ENCODE results near the gene NQO2.

Gene NQO2

DNA sequence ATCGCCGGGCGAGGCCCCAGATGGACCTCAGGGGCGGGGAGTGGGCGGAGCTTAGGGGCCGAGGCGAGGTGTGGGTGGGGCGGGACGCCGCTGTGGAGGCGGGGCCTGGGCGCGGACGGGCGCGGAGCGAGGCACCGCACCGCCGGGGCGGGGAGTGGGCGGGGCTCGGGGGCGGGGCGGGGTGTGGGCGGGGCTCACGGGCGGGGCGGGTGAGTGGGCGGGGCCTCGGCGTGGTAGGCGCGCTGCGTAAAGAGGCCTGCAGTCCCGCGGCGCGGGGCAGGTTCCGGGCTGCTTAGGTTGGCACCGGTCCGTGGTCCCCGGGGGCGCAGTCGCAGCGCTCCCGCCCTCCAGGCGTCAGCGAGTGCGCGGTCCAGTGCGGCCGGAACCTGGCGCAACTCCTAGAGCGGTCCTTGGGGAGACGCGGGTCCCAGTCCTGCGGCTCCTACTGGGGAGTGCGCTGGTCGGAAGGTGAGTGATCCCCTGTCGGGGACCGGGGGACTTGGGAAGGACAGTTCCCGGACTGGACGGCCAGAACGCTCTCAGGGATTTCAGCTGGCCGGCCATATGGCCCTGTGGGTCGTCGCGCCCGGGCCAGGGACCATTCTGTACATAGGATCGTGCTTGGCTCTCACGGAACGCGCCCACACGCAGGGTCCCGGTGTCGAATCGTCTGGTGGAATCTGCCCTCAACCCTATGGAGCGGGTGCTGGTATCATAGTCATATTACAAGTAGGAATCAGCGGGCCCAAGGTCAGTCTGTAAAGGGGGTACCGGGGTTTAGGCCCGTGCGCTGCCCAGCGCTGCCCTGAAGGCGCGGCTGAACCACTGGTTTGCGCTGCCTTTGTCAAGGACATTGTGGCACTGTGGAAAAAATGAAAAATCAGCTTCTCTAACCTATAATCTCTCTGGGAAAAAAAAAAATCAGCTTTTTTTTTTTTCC, at the start of gene NQO2:
TSS of gene NQO2 (plus strand) at position 277 of the 940 bp plus-strand sequence. CDS start 6,659 bp downstream, outside the sequence.
- peak; percentile 91 to 92 for DNase-seq

- DNase-seq = peak in 1 of 2 donors; percentile 6
Measured at GRCh38 chr6:2950713-2951112, 49.0 kb upstream of the NQO2 start.

- peak; percentile 13 to 63 for DNase-seq
Measured at GRCh38 chr6:2951728-2952127, 48.0 kb upstream of the NQO2 start.

DNA sequence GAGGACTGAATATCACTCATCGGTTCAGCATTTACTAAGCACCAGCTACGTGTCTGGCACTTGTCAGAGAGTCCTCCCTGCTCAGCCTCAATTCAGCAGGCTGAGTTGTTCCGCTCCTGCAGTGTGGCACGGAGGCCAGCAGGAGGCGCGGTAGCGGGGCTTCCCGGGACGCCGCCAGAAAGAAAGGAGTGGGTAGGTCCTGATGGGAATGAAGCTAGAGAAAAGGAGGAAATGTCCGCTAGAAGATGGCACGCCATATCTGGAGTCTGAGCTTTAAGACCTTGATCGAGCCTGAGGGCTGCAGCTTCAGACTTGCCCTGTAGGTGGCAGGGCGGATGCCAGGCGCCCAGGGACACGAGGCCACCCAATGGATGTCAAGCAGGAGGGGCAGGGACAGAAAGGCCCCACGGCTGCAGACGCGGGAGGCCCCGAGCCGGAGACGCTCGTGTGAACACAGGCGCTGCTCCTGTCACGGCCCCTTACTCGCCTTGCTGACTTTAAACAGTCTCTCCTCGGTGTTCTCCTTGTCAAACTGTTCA, 47.1 kb upstream of the NQO2 start:
- DNase-seq = peak; percentile 73

DNA sequence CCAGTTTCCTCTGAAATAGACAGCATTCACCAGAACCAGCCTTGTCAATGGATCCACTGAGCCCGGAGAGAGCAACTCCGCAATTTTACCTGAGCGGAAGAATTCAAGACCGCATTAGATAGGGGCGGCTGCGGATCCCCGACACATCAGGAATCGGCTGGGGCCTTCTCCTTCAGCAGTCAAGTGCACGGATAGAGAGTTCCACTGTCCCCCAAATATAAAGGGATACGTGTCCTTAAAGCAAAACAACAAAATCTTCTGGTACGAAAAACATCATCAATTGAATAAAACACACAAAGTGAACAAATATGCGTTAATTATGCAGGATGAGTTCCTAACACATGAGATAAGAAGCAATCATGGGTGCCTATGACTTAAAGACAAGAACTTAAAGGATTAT, 46.6 kb upstream of the NQO2 start:
- DNase-seq = no peak

DNA sequence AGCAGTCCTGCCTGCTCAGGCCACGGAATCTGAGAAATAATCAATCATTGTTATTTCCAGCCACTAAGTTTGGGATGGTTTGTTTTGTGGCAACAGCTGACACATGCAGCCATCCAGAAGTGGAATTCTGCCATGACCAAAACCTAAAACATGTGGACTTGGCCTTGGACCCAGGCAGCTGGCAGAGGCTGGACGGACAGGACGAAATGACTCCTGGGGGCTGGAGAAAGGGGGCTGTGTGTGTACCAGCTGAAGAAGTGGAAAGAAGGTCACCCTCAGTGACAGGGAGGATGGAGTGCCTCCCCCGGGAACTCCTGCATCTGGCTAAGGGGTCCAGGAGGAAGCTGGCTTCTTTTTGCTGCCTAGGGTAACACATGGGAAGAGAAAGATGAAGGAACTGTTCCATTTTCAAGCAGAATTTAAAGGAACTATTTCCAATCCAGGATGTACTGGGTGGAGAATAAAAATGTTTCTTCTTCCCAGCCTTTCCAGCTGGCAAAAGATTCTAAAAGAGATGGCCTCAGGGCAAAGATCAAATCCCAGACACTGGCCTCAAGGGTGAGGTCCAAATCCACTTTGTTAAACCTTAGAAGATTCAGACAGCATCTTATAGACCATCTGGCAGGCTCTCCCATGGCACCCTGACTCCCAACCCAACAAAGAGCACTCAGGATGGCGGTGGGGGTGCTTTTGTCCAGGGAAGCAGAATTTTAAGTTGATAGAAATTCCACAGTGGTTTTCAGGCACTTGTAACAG, 42.6 kb upstream of the NQO2 start:
- no peak for DNase-seq

DNA sequence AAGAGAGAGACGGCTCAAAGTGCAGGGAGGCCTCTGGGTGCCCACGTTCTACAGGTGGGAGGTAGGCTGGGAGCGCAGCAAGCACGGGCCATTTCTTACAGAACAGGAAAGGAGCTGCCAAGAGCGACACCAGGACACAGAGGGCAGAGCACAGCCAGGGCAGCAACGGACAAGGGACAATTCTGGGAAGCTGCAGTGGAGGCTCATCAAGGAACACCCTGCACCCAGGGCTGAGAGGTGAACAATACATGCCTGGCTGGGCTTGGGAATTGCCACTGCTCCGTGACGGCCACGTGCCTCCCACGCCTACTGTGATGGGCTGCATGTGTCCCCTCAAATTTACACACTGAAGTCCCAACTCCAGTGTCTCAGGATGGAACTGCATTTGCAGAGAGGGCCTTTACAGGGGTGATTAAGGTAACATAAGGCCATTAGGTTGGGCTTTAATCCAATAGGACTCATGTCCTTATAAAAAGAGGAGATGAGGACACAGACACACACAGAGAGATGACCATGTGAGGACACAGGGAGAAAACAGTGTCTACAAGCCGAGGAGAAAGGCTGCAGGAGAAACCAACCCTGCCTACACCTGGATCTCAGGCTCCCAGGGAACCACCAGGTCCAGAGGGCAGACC, 41.9 kb upstream of the NQO2 start:
- DNase-seq = no peak

GRCh38 chr6:2958331-2958711, 41.4 kb upstream of the NQO2 start:
- DNase-seq = peak in 1 of 2 donors; percentile 36

GRCh38 chr6:2958776-2959175, 40.9 kb upstream of the NQO2 start:
- no peak for DNase-seq

DNA sequence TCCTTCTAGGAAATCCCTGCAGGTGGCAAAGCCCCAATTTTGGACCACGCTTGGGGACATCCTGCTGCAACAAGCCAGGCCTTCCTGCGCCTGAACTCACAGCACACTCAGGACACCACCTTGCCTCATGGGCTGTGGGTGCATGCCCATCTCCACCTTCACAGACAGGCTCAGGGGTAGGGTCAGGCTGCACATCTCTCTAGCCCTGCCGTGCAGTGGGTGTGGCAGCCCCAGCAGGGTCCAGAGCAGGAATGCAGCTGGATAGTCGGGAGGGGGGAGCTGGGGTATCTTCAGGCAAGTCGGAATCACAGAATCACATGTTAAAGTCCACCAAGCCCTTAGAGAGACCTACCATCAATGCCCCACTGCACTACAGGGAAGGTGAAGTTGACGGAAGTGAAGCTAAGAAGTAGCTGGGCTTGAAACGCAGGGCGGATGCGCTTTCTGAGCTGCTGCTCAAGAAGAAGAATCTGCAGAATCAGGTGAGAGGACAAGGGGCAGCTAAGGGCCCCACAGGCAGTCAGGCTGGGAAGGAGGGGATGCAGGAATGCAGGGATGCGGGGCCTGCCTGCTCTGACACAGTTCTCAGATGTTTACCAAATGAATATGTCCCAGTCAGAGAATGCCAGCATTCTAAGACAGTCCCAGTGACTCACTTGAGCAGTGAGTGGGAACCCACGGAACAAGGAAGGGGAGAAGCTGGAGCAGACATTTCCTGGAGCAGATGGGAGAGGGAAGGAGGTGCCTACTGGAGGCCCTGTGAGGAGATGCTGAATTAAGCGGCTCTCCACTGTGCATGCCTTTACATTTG, 39.6 kb upstream of the NQO2 start:
- no peak for DNase-seq

GRCh38 chr6:2960935-2961334, 38.8 kb upstream of the NQO2 start:
- no peak for DNase-seq

- DNase-seq = no peak
Measured at GRCh38 chr6:2961506-2961905, 38.2 kb upstream of the NQO2 start.

GRCh38 chr6:2962004-2962403, 37.7 kb upstream of the NQO2 start:
- no peak for DNase-seq

- DNase-seq = no peak
Measured at GRCh38 chr6:2962636-2963035, 37.1 kb upstream of the NQO2 start.

DNA sequence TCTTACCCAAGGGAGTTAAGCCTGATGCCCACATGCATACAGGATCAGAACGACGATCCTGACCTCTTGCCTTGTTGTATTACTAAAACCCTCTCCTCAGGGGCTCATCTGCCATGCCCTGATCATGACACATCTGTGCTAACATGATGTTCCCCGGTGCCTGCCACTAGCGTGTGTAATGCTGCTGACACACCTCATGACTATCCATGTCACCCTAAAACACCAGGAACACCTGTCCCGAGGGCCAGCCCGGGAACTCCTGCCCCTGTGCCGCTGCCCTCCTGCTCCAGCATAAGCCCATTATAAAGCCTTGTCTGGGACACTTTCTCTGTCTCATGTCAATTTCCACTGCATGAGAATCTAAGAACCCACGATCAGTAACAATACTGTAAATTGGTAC, 35.9 kb upstream of the NQO2 start:
- no peak for DNase-seq

DNA sequence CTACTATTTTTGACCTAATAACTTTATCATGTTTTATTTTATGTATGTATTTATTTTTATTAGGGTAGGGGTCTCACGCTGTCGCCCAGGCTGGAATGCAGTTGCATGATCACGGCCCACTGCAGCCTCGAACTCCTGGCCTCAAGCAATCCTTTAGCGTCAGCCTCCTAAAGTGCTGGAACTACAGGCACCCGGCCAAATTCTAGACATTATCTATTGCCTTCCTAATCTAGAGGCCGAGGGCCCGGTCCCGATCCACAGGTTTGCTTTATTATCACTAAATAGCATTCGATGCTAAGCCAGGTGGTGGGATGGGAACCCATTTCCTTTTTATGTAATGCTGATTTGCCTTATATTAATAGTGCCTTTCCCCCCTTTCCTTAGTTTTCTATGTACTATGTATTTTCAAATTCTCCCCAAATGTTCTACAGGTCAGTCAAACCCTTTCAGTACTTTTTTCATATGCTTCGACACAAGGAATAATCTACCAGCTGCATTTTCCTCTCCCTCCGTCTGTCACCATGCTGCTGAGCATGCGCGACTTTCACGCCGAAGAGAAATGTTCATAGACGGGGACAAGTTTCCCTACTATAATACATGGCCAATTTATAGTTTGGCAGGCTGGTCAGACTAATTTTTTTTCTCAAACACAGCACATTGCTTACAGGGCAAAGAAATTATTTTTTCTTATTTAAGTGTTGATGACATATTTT, 34.7 kb upstream of the NQO2 start:
- no peak for DNase-seq

DNA sequence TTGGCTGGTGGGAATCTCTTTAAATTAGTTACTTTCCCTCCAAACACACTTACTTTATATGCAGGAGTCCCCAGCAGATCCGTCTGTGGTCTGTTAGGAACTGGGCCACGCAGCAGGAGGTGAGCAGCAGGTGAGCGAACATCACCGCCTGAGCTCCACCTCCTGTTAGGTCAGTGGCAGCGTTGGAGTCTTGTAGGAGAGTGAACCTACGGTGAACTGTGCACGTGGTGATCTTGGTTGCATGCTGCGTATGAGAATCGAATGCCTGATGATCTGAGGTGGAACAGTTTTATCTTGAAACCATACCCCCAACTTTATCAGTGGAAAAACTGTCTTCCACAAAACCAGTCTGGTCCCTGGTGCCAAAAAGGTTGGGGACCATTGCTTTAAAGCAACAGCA, 33.3 kb upstream of the NQO2 start:
- no peak for DNase-seq

- DNase-seq = no peak
Measured at GRCh38 chr6:2967936-2968335, 31.8 kb upstream of the NQO2 start.

DNA sequence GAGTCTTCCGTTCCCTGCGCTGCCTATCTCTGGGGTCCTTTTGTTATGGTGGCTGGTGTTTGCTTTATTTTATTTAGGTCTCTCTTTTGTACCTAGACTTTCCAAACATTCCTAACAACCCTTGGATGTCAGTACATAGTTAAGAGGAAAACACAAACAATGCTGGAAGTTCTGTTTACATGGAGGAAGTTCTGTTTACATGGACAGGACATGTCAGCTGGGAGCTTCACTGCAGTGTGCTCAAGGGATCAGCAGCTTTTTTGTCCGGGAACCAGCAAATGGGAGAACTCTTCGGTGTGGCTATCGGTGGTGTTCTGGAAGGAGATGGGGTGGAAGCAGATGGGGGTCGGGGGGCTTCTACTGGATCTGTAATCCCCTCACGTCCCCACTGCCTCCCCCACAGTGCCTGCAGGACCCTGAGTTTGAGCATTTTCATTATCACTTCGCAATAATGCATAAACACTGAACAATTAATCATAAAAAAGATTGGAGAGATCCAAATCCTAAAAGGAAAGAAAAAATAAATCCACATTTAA, 31.0 kb upstream of the NQO2 start:
- DNase-seq = no peak

DNA sequence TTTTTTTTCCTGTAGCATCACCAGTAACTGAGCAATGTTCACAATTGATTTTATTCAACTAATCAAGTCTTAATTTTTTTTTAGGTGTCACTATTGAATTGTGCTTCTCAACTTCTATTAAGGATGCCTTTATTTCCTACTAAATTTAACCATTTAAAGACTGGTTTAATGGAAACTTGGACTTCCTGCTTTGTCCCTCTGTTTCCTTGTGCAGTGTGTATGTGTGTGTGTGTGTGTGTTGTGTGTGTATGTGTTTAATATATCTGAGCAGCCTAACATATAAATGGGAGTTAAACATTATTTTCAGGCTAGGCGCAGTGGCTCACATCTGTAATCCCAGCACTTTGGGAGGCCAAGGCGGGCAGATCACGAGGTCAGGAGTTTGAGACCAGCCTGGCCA, 30.1 kb upstream of the NQO2 start:
- DNase-seq = no peak

DNA sequence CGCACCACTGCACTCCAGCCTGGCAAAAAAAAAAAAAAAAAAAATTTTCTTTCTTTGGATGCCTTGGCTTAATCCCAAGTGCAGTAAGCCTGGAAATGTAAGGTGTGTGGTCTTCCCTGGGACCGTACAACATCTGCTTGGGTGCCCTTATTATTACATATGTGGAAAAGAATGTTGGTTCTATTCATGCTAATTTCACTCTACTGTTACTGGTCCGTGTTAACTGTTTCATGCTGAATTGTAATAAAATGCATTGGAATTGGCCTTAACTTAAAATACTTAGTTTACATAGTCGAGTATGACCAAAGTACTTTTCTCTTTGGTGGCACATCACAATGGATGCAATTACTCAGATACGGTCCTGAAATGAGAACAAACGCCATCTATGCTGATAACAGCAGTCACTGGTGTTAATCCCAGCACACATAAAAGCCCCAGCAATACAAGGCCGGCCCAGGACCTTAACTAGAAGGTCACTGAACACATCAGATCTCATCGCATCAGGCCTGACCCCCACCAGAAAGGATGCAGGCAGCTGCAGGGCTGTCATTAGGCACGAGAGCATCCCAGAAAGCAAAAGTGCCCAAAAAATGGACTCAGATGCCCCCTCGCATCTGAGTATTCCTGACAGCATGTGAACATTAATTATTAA, 29.5 kb upstream of the NQO2 start:
- DNase-seq = no peak

Measured in CD4-positive, alpha-beta T cell treated with Interleukin-4 for 1 hour (primary cell).